HG03565 (cell line): ENCODE measurements around the gene MAP2K1.
A peak's percentile ranks its signal among the peaks of the same experiment; 100 is the strongest.
"Not testable (repeated sequence)": the region's sequence is repeated elsewhere in the genome, so short reads cannot be mapped to it uniquely, and the experiment has no call there.

Experiments used
- ATAC-seq: cut with Tn5 transposase; IDR thresholded peaks from one replicate; pipeline ENCODE4 v1.9.1; 2021; ENCODE audit warnings: mild to moderate bottlenecking, moderate library complexity; ENCODE audit not compliant: unreplicated experiment

The MAP2K1 gene

GRCh38 chr15:66423149-66423548, 36.4 kb downstream of the MAP2K1 start:
- ATAC-seq: no peak

DNA sequence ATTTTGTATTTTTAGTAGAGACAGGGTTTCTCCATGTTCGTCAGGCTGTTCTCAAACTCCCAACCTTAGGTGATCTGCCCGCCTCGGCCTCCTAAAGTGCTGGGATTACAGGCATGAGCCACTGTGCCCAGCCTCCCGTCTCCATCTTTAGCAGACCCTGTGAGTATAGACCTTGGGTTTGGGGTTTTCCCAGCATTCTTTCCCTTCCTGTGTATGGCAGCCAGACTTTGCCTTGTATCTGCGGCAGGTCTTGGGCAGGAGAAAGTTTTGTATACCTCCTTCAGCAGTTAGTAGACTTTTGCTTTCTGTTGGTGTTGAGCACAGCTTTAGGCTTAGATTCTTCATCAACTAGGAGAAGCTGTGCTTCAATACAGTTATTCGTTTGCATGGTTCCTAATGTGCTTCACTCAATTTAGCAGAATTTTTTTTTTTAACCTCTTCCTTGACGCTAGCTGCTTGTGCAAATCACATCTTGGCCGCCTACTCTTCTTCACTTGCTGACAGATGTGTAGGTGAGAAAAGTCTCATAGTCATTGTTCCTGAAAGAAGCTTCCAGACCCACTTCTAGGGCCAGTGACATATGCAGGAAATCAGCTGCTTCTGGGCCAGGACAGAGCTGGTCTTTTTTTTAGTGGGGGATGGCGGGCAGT, 38.4 kb downstream of the MAP2K1 start:
- ATAC-seq: no peak

GRCh38 chr15:66425837-66426236, 39.1 kb downstream of the MAP2K1 start:
- no peak for ATAC-seq

GRCh38 chr15:66429117-66429516, 42.4 kb downstream of the MAP2K1 start:
- no peak for ATAC-seq

- no peak for ATAC-seq
These were observed 42.8 kb downstream of the MAP2K1 start for GRCh38 chr15:66429546-66429945.

- no peak for ATAC-seq
These were observed 44.0 kb downstream of the MAP2K1 start for GRCh38 chr15:66430627-66431255.

- ATAC-seq: no peak
These were observed 47.0 kb downstream of the MAP2K1 start for GRCh38 chr15:66433726-66434125.

GRCh38 chr15:66440501-66440900, 53.8 kb downstream of the MAP2K1 start:
- ATAC-seq: no peak

GRCh38 chr15:66452420-66452819, 65.7 kb downstream of the MAP2K1 start:
- ATAC-seq: no peak

GRCh38 chr15:66452971-66453580, 66.4 kb downstream of the MAP2K1 start:
- no peak for ATAC-seq

DNA sequence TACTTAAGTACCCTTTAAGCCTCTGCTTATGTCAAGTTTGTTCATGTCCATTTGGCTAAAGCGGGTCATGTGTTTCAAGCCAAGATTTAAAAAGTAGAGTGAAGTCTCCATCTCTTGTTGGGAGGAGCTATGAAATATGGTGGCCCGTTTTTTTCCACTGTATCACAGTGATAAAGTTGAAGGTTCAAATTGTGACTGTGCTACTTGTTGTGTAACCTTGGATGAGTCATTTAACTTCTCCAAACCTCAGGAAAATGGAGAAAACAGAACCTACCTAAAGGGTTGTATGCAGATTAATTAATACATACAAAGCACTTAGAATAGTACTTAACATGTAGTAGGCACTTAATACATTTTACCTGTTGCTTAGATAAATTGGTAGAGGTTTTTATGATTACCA, 67.4 kb downstream of the MAP2K1 start:
- no peak for ATAC-seq

DNA sequence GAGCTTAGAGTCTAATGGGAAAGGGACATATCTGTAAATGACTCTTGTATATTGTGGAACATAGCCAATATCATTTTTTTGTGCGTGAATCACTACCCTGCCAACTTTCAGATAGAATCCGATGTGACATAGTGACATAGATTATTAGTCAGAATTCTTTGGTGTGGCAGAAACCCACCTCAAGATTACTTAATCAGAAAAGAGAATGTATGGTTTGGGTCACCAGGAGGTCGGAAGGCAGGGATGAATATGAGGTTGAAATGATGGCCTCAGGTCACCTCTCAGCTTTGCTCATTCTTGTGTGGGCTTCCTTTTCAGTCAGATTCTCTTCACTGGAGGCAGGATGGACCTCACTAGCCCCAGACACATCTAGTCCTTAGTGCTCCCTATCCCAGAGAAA, 69.5 kb downstream of the MAP2K1 start:
- no peak for ATAC-seq

GRCh38 chr15:66459818-66460615, 73.3 kb downstream of the MAP2K1 start:
- ATAC-seq: no peak

DNA sequence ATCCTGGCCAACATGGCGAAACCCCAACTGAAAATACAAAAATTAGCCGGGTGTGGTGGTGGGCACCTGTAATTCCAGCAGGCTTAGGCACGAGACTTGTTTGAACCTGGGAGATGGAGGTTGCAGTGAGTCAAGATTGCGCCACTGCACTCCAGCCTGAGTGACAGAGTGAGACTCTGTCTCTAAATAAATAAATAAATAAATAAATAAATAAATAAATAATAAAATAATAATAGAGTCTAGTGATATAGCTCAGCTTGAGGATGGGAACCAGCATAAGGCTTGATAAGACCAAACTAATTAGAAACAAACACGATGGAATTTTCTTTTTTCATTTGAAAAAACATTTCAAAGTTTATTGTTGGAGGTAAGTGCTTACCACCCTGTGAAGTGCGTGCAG, 74.6 kb downstream of the MAP2K1 start:
- ATAC-seq: not testable (repeated sequence)

DNA sequence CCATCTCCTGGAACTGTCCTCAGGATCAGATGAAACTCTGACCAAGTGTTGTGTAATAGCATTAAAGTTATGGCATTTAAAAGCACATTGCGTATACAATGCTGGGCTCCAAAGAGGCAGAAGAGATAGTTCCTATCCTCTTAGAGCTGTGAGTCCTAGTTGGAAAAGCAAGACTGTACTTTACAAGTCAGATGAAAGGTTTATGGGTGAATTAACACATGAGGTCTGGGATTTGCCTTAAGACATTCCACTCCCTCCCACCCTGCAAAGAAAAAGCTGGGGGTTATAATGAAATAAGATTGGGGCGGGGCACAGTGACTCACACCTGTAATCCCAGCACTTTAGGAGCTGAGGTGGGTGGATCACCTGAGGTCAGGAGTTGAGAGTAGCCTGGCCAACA, 75.2 kb downstream of the MAP2K1 start:
- ATAC-seq: no peak

DNA sequence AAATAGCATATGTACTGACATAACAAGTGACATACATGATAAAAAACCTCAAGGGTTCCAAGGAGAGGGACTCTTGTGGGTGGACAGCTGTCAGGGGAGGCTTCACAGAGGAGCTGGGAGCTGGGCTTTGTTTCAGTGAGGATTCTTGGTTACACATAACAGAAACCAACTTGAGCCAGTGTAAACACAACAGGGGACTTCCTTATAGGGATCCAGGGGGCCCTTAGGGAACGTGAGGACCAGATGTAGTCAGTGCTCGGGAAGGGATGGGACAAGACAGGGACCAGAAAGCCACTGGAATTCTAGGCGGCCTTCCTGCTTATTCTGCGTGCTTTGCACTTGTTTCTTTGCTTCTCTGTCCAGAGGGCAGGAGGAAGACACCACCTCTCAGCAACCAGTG, 75.9 kb downstream of the MAP2K1 start:
- ATAC-seq: no peak

- not testable (repeated sequence) for ATAC-seq
These were observed 78.6 kb downstream of the MAP2K1 start for GRCh38 chr15:66465294-66465693.

GRCh38 chr15:66467162-66468040, 80.7 kb downstream of the MAP2K1 start:
- not testable (repeated sequence) for ATAC-seq

DNA sequence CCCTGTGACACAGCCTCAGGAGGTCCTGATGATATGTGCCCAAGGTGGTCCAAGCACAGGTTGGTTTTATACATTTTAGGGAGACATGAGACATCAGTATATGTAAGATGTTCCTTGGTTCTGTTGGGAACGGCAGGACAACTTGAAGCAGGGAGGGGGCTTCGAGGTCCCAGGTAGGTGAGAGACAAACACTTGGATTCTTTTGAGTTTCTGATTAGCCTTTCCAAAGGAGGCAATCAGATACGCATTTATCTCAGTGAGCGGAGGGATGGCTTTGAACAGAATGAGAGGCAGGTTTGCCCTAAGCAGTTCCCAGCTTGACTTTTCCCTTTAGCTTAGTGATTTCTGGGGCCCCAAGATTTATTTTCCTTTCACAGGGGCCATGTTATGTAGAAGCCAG, 84.1 kb downstream of the MAP2K1 start:
- ATAC-seq: not testable (repeated sequence)

- ATAC-seq: peak; percentile 73
These were observed 85.7 kb downstream of the MAP2K1 start for GRCh38 chr15:66472176-66472999.
